OCI-LY1 (cell line): Measurements from ENCODE around the gene STS.

Source experiments
- CTCF ChIP-seq: fragments of 200-600 bp; sonication (generic), shearing (Covaris generic); IDR thresholded peaks from 2 replicates; pipeline ENCODE4 v1.5.1; 2017; ENCODE audit warnings: mild to moderate bottlenecking, antibody characterized with exemption, low read length, moderate library complexity, mixed read lengths
- EZH2 ChIP-seq: fragments of 200-600 bp; sonication (generic), shearing (Covaris generic); IDR thresholded peaks from 2 replicates; pipeline ENCODE4 v1.8.0; 2017; ENCODE audit warnings: borderline replicate concordance, mixed run types, mild to moderate bottlenecking, antibody characterized with exemption, low read length, moderate library complexity, mixed read lengths

- TF ChIP-seq CTCF: no peak
- no peak for TF ChIP-seq EZH2
These were observed 15.9 kb upstream of the STS start for GRCh38 chrX:7131621-7132020.
